ENCODE measurements around the gene GAMT. TPM values are rescaled to one million over a fixed set of nuclear protein-coding genes. Genes with fewer than 3 reads are reported as not detected.

GAMT gene
- total RNA-seq, 3 donors from 2014 or later, result 1.6 to 7.0 (median 2.1) TPM

DNA sequence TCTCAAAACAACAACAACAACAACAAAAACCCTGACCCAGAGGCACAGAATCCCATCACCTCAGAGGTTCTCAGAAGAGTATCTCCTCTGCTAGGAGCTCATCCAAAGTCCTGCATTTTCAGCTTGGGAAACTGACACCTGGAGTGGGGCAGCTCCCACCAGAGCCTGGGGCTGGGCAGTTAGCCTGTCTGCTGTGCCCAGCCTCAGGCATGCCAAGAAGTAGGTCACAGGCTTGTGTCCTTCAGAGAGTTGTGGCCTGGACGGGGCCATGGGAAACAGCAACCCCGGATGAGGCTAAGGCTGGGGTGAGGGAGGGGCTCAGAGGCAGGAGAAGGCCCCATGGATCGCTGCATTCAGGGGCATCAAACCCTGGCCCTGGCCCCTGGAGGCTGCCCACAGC, 15.5 kb downstream of the GAMT start:
- Histone ChIP-seq H3K4me1 (ENCODE audit: low read depth) (peaks cover 11% of the 10 kb centered on the region), H3K4me3 (no peak overlapping the region), H3K36me3 (ENCODE audit: low read depth) (no peaks in the 10 kb centered on the region), H3K9me3 (no peaks in the 10 kb centered on the region)
- DNase-seq (no peak), ATAC-seq (no peak)
- no peak for TF ChIP-seq CTCF (IDR thresholded peaks at IDR 0.05)
- intact Hi-C loops (cut with DNase I, micrococcal nuclease), result no loop called here

- H3K36me3 ChIP-seq (ENCODE audit: low read depth), result no peaks in the 10 kb centered on the region
- peaks cover 11% of the 10 kb centered on the region for H3K4me1 ChIP-seq (ENCODE audit: low read depth)
- no peak for TF ChIP-seq CTCF (IDR thresholded peaks at IDR 0.05)
- H3K9me3 ChIP-seq, result no peaks in the 10 kb centered on the region
- no peak for DNase-seq
- ATAC-seq, result no peak
- intact Hi-C loops (cut with DNase I, micrococcal nuclease), result no loop called here
- H3K4me3 ChIP-seq, result peak overlapping the region; percentile 88
These were observed 16.7 kb downstream of the GAMT start for GRCh38 chr19:1384478-1385110.

- no peaks in the 10 kb centered on the region for H3K36me3 ChIP-seq (ENCODE audit: low read depth)
- DNase-seq, result peak in 1 of 3 donors; percentile 25
- no peaks in the 10 kb centered on the region for H3K9me3 ChIP-seq
- peak overlapping the region; percentile 88 for H3K4me3 ChIP-seq
- peak; percentile 6 for ATAC-seq
- H3K4me1 ChIP-seq (ENCODE audit: low read depth), result peaks cover 11% of the 10 kb centered on the region
- TF ChIP-seq CTCF (IDR thresholded peaks at IDR 0.05), result no peak
- intact Hi-C loops (cut with DNase I, micrococcal nuclease), result no loop called here
These were observed 17.3 kb downstream of the GAMT start for GRCh38 chr19:1384085-1384462.

GRCh38 chr19:1383312-1384084, 17.8 kb downstream of the GAMT start, which contains the start of gene NDUFS7:
NDUFS7 (plus strand) TSS chr19:1383907; CDS start chr19:1383927, 20 bp downstream.
- ATAC-seq (peak; percentile 96), DNase-seq (peak; percentile 90 to 96 (median 94))
- no peaks in the 10 kb centered on the region for H3K36me3 ChIP-seq (ENCODE audit: low read depth)
- H3K4me1 ChIP-seq (ENCODE audit: low read depth), result peaks cover 11% of the 10 kb centered on the region
- intact Hi-C loops (cut with DNase I, micrococcal nuclease), result no loop called here
- no peaks in the 10 kb centered on the region for H3K9me3 ChIP-seq
- no peak for TF ChIP-seq CTCF (IDR thresholded peaks at IDR 0.05)
- peak within 1 kb of the TSS; percentile 88 for H3K4me3 ChIP-seq

DNA sequence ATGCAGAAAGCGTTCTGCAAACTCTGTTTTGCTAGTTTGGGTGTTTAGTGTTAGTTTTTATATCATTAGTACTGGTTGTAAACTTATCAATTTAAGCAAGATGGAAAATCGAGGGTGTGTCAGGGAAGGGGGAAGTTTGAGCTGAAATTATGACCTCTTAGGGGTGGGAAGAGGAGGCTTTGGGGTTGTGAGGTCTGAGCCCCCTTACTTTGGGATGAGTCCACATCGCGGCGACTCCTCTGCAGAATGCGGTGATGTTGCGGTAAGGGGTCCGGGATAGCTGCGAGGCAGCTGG, 18.4 kb downstream of the GAMT start:
- H3K9me3 ChIP-seq, result no peaks in the 10 kb centered on the region
- intact Hi-C loops (cut with DNase I, micrococcal nuclease), result no loop called here
- DNase-seq (no peak), ATAC-seq (no peak)
- peaks cover 11% of the 10 kb centered on the region for H3K4me1 ChIP-seq (ENCODE audit: low read depth)
- peak overlapping the region; percentile 88 for H3K4me3 ChIP-seq
- no peak for TF ChIP-seq CTCF (IDR thresholded peaks at IDR 0.05)
- no peaks in the 10 kb centered on the region for H3K36me3 ChIP-seq (ENCODE audit: low read depth)

All from mucosa of descending colon (tissue), 3 donors.